Motor neuron (in vitro differentiated cells): ENCODE measurements around the gene EPB41L4B. TPM values are rescaled to one million over a fixed set of nuclear protein-coding genes. Genes with fewer than 3 reads are reported as not detected.

Source experiments
- ATAC-seq, 8 experiments: fragments of 200-7000 bp; cut with Tn5 transposase; replicated peaks in 6 of 8; 2 replicates each; pipeline ENCODE4 v1.8.0; 2021; ENCODE audit warnings: mild to moderate bottlenecking in 8 of 8, moderate library complexity in 8 of 8
- H3K27ac ChIP-seq, 2 donors: fragments of 250-450 bp; sonication (Bioruptor Pico); 2 replicates each; pipeline ENCODE4 v1.9.0; 2021; ENCODE audit warnings: antibody characterized with exemption in 2 of 2, mild to moderate bottlenecking in 2 of 2, moderate library complexity in 1 of 2
- H3K4me1 ChIP-seq, 2 donors: fragments of 250-450 bp; sonication (Bioruptor Pico); replicated peaks in 1 of 2; 2 replicates each; pipeline ENCODE4 v1.6.1; 2021; ENCODE audit warnings: antibody characterized with exemption in 2 of 2, mild to moderate bottlenecking in 2 of 2, moderate library complexity in 1 of 2
- H3K4me3 ChIP-seq, 5 donors: fragments of 250-450 bp; sonication (Bioruptor Pico); 2 replicates each; pipeline ENCODE4 v1.9.0; 2021; ENCODE audit warnings: antibody characterized with exemption in 5 of 5, mild to moderate bottlenecking in 5 of 5, moderate library complexity in 4 of 5
- WGBS, 10 experiments: fragments of 450-650 bp; shearing (Covaris generic); methylation state at CpG; one replicate each; pipeline ENCODE4 v1.0.0; 2022; 5-methylcytosine and 5-hydroxymethylcytosine counted together
- in situ Hi-C, 9 experiments: fragments of 400-800 bp; cut with MboI; loops; one replicate each; pipeline ENCODE4 v1.15.0; 2021; ENCODE audit warnings: low sequenced_read_pairs in 9 of 9, low pct_unique_long_range_greater_than_20kb in 2 of 9; ENCODE audit not compliant: unreplicated experiment in 9 of 9
- total RNA-seq, 8 experiments: library from RNA; unstranded; fragments of 300-600 nt; gene quantifications; 2 replicates each; pipeline versions ENCODE4 v1.2.3 to v1.2.4, GENCODE V29; 2022

The EPB41L4B gene
- total RNA-seq, 8 experiments from 2014 or later: 1.8 to 5.2 (median 4.2) TPM

DNA sequence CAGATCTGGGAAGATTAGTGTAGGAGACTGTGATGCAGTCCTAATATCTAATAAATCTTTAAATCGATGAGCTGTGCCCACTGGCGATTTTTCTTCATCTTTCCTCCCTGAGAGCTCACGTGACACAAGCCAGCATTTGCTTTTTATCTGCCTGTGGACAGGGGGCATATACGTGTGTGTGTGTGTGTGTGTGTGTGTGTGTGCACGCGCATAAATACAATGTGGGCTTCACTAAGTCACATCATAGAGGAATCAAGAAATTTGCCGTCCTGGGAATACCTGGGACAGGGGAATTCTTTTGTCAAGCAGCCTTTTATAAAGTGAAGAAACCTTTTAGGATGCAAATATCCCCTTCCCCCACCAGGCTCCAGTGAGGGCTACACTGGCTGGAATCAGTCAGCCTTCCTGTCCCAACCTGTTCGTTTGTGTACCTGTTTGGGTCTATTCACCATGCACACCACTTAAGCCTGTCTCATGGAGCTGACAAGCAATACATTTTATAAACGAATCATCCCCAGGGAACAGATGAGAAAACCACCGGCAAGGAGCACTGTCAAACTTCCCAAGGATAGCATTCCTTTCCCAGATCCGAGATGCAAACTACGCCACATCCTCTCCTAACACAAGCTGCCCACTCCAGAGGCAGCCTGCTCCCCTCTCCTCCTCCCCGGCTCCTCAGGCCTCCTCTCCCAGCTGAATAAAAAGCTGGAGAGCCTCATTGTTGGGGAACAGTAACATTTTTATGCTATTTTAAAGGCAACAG is 2.7 kb downstream of the EPB41L4B start:
- peak in 4 of 8 experiments; percentile 1 to 18 (median 10) for ATAC-seq
- in situ Hi-C loops: loop anchor here in 2 of 9 experiments (25.0 kb wide), 1 partner anchor 131 kb away; no protein-coding TSS in a partner anchor
- peak overlapping the region; percentile 1 to 59 (median 54) for H3K4me3 ChIP-seq
- WGBS, 10 experiments: 0 to 100% (median 26%) methylated on average over 1 to 6 of the region's 13 CpGs; no CpG with 5 or more reads in 1 of the 10 experiments
- no peak overlapping the region for H3K27ac ChIP-seq
- H3K4me1 ChIP-seq: peaks cover 13 to 30% of the 10 kb centered on the region in 2 donors

DNA sequence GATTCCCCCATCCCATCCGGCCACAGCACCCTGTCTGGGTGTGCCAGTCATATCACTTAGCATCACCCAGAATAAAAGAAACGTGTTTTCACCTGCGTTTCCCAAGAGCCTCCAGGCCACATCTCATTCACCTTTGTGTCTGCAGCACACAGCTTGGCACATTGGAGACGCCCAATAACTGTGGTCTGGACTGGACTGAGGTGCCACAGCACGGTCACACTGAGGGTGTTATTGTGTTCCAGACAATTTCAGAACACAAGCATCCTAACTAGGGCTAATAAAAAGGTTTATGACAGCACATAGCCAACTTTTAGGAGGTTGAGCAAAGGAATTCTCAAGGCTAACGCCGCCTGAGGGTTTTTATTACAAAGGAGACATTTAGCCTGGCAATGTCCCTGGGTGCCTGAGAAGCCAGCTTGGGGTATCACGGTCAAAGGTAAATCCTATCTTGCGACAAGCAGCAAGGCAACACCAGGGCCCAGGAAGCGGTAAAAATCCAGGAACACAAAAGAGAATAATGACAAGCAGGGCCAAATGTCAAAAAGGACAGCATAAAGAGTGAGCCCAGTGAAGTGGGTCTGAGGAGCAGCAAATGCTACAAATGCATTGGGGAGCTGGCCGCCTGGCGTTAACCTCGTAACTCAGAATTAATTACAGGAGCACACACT is 3.4 kb downstream of the EPB41L4B start:
- WGBS, 10 experiments: 53 to 100% (median 71%) methylated on average over 1 to 9 of the region's 13 CpGs; no CpG with 5 or more reads in 2 of the 10 experiments
- peaks cover 13 to 32% of the 10 kb centered on the region in 2 donors for H3K4me1 ChIP-seq
- ATAC-seq: peak in 5 of 8 experiments; percentile 5 to 30 (median 20)
- H3K27ac ChIP-seq: peak overlapping the region in 1 of 2 donors; percentile 24
- in situ Hi-C loops: loop anchor here in 2 of 9 experiments (25.0 kb wide), 1 partner anchor 130 kb away; no protein-coding TSS in a partner anchor
- peak overlapping the region in 4 of 5 donors; percentile 50 to 59 (median 54) for H3K4me3 ChIP-seq

DNA sequence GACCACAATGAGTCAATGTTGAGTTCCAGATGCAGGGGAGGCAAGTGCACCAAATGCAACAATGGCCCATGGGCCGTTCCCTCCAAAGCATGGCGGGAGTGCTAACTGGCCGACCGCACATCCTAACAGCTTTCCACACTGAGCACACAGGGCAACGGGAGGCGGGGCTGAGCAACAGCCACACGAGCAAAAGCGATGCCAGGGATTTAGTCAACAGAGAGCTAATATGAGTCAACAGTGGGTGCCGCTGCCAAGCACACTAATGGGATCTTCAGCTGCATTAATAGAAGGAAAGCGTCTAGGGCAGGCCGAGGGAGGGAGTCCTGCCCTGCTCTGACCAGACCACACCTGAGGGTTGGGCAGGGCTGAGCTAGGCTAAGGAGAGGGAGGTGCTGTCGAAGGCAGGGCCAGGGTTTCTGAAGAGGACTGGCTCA is 4.6 kb downstream of the EPB41L4B start:
- 0 to 100% (median 81%) methylated on average over 1 to 9 of the region's 12 CpGs; no CpG with 5 or more reads in 1 of the 10 experiments for WGBS, 10 experiments
- in situ Hi-C loops: loop anchor here in 2 of 9 experiments (25.0 kb wide), 1 partner anchor 129 kb away; no protein-coding TSS in a partner anchor
- Histone ChIP-seq H3K4me3 (no peak overlapping the region), H3K27ac (no peak overlapping the region), H3K4me1 (peaks cover 16 to 41% of the 10 kb centered on the region in 2 donors)
- ATAC-seq: peak in 2 of 8 experiments; percentile 8 to 41

DNA sequence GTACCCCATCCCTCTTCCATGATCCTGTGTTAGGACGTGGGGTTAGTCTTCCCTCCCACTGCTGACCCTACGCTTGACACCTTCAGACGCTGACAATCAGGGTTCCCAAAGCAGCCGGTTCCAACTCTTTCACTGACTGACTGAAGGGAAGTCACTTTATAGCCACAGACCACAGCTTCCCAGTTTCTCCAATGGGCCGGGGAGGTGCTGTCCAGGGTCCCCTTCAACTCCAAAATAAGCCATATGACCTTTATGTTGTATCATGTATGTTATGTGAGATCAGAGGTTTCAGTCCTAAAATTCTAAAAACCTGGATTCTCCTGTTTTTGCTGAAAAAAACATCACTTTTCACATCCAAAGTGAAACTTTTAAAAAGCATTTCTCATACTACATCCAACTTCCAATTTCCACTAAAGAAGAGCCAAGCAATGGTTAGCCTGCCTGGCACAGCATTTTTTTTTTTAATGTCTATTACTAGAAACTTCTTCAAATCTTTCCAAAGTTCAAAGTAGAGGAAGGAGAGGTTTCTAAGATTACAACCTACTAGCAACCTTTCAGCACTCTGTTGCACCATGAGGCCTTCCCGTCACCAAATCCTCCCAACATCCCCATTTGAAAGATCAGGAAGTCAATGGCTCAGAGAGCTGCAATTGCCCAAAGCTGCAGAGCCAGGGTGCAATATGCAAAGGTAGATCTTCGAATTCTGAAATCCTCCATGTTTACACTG is 5.2 kb downstream of the EPB41L4B start:
- no peak for ATAC-seq

DNA sequence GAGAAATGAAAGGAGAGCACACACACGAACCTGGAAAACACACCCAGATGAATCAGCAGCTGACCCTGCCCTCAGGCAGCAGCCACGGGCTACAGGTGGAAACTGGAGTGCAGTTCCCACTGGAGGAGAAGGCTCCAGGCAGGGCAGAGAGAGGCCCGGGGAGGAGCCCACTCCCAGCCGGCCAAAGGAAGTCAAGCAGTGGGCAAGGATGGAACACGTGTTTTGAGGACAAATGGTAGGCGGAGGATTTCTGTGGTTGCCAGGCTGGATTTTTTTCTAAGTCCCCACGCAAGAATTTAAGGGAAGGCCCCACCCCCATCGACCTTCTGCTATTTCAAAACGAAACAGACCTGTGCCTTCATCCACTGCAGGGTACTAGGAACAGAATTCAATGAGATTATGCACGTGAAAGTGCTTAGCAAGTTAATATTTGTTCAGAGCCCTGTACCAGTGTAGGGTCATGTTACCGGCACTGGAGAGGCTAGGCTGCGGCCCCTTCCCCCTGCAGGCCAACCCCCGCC is 6.8 kb downstream of the EPB41L4B start:
- in situ Hi-C loops: loop anchor here in 2 of 9 experiments (25.0 kb wide), 1 partner anchor 127 kb away; no protein-coding TSS in a partner anchor
- Histone ChIP-seq H3K27ac (no peak overlapping the region), H3K4me3 (no peak overlapping the region), H3K4me1 (peaks cover 16 to 34% of the 10 kb centered on the region in 2 donors)
- ATAC-seq: peak in 1 of 8 experiments; percentile 41
- 20 to 84% (median 63%) methylated on average over 1 to 11 of the region's 13 CpGs for WGBS, 10 experiments

More for the DNA sequence above, 5.2 kb downstream of the EPB41L4B start:
- 40 to 100% (median 73%) methylated on average over 1 to 6 of the region's 7 CpGs; no CpG with 5 or more reads in 1 of the 10 experiments for WGBS, 10 experiments
- Histone ChIP-seq H3K4me1 (peaks cover 16 to 40% of the 10 kb centered on the region in 2 donors), H3K4me3 (no peak overlapping the region), H3K27ac (no peak overlapping the region)
- in situ Hi-C loops: loop anchor here in 2 of 9 experiments (25.0 kb wide), 1 partner anchor 128 kb away; no protein-coding TSS in a partner anchor

DNA sequence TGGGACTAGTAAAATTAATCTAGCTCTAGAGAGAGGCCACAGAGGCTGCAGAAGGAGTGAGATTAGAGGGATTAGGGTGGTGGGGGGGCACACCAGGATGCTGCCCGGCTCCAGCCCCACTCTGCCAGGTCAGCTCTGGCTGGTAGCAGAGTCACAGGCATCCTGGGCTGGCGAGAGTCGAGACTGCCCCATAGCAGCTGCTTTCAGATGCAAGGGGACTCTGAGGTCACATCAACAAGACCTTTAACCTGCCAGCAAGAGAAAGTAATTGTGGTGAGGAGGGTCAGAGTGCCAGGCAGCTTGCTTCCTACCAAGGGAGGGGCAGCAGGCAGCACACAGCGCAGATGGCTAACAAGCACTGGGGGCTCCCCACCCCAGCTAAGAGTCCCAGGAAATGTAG is 7.5 kb downstream of the EPB41L4B start:
- Histone ChIP-seq H3K4me3 (no peak overlapping the region), H3K4me1 (peaks cover 14 to 27% of the 10 kb centered on the region in 2 donors), H3K27ac (no peak overlapping the region)
- WGBS, 10 experiments: 0 to 100% (median 56%) methylated on average over 1 to 3 of the region's 4 CpGs; no CpG with 5 or more reads in 3 of the 10 experiments
- ATAC-seq: no peak
- in situ Hi-C loops: loop anchor here in 2 of 9 experiments (25.0 kb wide), 1 partner anchor 126 kb away; no protein-coding TSS in a partner anchor

DNA sequence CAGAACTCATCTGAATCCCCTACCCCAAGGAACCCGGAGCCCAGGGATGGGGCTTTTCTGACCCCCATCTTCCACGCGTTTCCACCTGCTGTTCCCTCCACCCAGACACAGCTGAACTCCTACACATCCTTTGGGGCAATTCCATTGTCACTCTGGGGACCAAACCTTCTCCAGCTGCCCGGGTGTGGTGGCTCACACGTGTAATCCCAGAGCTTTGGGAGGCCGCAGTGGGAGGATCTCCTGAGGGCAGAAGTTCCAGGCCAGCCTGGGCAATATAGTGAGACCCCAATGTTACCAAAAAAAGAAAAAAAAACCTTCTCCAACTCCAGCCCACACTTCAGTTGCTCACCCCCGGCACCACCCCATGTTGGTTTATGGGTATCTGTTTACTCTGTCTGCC is 8.1 kb downstream of the EPB41L4B start:
- in situ Hi-C loops: loop anchor here in 2 of 9 experiments (25.0 kb wide), 1 partner anchor 125 kb away; no protein-coding TSS in a partner anchor
- Histone ChIP-seq H3K27ac (no peak overlapping the region), H3K4me1 (peaks cover 8 to 24% of the 10 kb centered on the region in 2 donors), H3K4me3 (no peak overlapping the region)
- 20 to 100% (median 100%) methylated on average over 1 to 6 of the region's 7 CpGs; no CpG with 5 or more reads in 3 of the 10 experiments for WGBS, 10 experiments
- ATAC-seq: no peak

DNA sequence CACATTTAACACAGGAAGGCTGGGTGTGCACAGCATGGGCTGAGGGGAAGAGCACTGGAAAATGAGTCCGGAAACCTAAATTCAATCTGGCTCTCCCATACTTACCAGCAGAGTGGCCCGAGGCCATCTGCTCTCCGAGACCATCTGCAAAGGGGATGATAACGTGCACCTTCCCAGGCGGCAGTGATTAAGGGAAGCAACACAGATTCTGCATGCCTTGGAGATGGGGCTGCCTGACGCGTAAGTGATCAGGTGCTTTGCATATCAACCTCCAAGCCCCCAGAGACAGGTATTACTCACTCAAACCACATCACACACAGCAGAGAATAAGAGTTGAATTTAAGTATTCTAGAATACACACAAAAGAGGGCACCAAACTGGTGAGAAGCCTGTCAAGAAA is 9.1 kb downstream of the EPB41L4B start:
- Histone ChIP-seq H3K4me1 (peaks cover 3 to 17% of the 10 kb centered on the region in 2 donors), H3K4me3 (no peak overlapping the region), H3K27ac (no peak overlapping the region)
- 20 to 92% (median 71%) methylated on average over 1 to 6 of the region's 7 CpGs for WGBS, 10 experiments
- peak in 4 of 8 experiments; percentile 29 to 77 (median 68) for ATAC-seq
- in situ Hi-C loops: loop anchor here in 2 of 9 experiments (25.0 kb wide), 1 partner anchor 124 kb away; no protein-coding TSS in a partner anchor

DNA sequence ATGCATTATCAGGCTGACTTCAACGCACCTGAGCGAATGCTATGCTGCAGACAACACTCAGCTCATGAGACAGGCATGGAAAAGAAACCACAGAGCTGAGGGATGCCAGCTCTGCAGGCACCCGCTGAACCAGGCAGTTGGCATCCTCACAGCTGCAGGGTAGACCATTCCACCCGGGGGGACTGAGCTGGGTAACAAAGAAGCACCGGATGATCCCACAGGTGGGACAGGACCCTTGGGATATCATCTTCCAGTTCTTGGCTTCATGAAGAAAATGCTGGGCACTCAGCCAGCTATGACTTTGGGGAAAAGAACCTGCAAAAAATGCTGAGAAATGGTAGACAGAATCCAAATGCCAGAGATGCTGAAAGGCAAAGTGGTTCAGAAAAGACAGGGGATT is 9.6 kb downstream of the EPB41L4B start:
- no peak for ATAC-seq
- 60 to 100% (median 75%) methylated on average over 1 to 5 of the region's 5 CpGs; no CpG with 5 or more reads in 1 of the 10 experiments for WGBS, 10 experiments
- H3K4me3 ChIP-seq: no peak overlapping the region
- no peak overlapping the region for H3K27ac ChIP-seq
- peaks cover 3 to 17% of the 10 kb centered on the region in 2 donors for H3K4me1 ChIP-seq
- in situ Hi-C loops: loop anchor here in 2 of 9 experiments (25.0 kb wide), 1 partner anchor 124 kb away; no protein-coding TSS in a partner anchor

DNA sequence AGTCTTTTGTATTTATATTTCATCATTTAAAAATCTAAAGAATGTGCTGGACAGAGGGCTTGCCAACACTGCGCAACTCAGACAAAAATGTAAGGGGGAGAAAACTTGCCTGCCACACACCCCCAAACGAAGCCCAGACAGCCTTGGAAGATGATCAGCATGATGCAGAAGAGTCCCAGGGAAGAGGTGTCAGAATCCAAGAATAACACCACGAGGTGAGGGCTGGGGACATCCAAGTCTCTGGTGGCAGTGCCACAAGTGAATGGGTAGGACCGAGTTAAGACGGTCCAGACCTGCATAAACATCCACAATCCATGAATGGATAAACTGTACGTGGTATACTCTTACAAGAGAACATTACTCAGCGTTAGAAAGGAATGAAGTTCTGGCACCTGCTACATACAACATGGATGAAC is 10.4 kb downstream of the EPB41L4B start:
- peaks cover 3 to 17% of the 10 kb centered on the region in 2 donors for H3K4me1 ChIP-seq
- H3K27ac ChIP-seq: no peak overlapping the region

DNA sequence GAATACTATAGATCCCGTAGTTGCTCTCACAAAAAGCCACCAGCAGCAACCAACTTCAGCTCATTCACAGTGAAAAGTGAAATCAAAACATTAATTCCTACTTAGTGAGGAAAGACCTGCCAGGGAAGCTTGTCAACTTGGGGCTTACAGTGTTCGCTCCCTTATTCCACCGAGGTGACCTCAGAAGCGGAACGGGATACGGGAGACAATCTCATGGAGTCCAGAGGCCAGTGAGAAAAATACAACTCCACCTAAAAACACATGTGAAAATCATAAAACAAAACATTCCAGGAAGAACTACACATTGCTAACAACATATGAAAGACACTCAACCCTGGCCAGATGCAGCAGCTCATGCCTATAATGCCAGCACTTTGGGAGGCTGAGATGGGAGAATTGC is 11.6 kb downstream of the EPB41L4B start:
- in situ Hi-C loops: loop anchor here in 2 of 9 experiments (25.0 kb wide), 1 partner anchor 122 kb away; no protein-coding TSS in a partner anchor
- Histone ChIP-seq H3K4me1 (peaks cover 5 to 23% of the 10 kb centered on the region in 2 donors), H3K4me3 (no peak overlapping the region), H3K27ac (no peak overlapping the region)
- ATAC-seq: no peak
- WGBS, 10 experiments: 42 to 100% (median 95%) methylated on average over 1 to 6 of the region's 6 CpGs; no CpG with 5 or more reads in 1 of the 10 experiments

More for the DNA sequence above, 10.4 kb downstream of the EPB41L4B start:
- no peak overlapping the region for H3K4me3 ChIP-seq
- in situ Hi-C loops: loop anchor here in 2 of 9 experiments (25.0 kb wide), 1 partner anchor 123 kb away; no protein-coding TSS in a partner anchor
- 8 to 100% (median 62%) methylated on average over 1 to 7 of the region's 7 CpGs; no CpG with 5 or more reads in 2 of the 10 experiments for WGBS, 10 experiments
- no peak for ATAC-seq
